Mesenchymal stem cell (in vitro differentiated cells and primary cell): Measurements from ENCODE around the gene LTBR. TPM values are rescaled to one million over a fixed set of nuclear protein-coding genes. Genes with fewer than 3 reads are reported as not detected.

Source experiments
- small RNA-seq: library from polyadenylated mRNA; stranded (forward); fragments of <200 nt; extraction: miRNeasy Mini kit (QIAGEN cat#:217004); gene quantifications from one replicate; pipeline ENCODE3, GENCODE V24; 2013; ENCODE audit warnings: low read depth

The LTBR gene

Small RNA genes within 50 kb of the gene (small RNA-seq; reads per million reads assigned to genes)
- gene RN7SL391P = not detected
